ENCODE data around the gene NSD1.

Gene NSD1

GRCh38 chr5:177327539-177328522, 194.3 kb downstream of the NSD1 start:
- TF ChIP-seq GABPA (IDR thresholded peaks at IDR 0.05; ENCODE audit: low read depth) (no peak), CTCF (IDR thresholded peaks at IDR 0.05; ENCODE audit: insufficient read depth, low read length) (no peak), SPI1 (IDR thresholded peaks at IDR 0.05; ENCODE audit: borderline replicate concordance, low read depth) (no peak), POLR2AphosphoS5 (IDR thresholded peaks at IDR 0.05; ENCODE audit: low read depth) (no peak)
- TF ChIP-seq, protein P1, sequence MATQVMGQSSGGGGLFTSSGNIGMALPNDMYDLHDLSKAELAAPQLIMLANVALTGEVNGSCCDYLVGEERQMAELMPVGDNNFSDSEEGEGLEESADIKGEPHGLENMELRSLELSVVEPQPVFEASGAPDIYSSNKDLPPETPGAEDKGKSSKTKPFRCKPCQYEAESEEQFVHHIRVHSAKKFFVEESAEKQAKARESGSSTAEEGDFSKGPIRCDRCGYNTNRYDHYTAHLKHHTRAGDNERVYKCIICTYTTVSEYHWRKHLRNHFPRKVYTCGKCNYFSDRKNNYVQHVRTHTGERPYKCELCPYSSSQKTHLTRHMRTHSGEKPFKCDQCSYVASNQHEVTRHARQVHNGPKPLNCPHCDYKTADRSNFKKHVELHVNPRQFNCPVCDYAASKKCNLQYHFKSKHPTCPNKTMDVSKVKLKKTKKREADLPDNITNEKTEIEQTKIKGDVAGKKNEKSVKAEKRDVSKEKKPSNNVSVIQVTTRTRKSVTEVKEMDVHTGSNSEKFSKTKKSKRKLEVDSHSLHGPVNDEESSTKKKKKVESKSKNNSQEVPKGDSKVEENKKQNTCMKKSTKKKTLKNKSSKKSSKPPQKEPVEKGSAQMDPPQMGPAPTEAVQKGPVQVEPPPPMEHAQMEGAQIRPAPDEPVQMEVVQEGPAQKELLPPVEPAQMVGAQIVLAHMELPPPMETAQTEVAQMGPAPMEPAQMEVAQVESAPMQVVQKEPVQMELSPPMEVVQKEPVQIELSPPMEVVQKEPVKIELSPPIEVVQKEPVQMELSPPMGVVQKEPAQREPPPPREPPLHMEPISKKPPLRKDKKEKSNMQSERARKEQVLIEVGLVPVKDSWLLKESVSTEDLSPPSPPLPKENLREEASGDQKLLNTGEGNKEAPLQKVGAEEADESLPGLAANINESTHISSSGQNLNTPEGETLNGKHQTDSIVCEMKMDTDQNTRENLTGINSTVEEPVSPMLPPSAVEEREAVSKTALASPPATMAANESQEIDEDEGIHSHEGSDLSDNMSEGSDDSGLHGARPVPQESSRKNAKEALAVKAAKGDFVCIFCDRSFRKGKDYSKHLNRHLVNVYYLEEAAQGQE (IDR thresholded peaks at IDR 0.05; ENCODE audit: insufficient replicate concordance, low read depth) = no peak
- H3K4me3 ChIP-seq (replicated peaks; ENCODE audit: insufficient read depth, low read length) = no peak overlapping the region
- H3K27ac ChIP-seq (replicated peaks) = no peak overlapping the region
- no peak for DNase-seq (ENCODE audit: low read depth in 1 of 2, low spot score in 1 of 2)
- no peaks in the 10 kb centered on the region for H3K27me3 ChIP-seq (ENCODE audit: insufficient read depth, poor library complexity, severe bottlenecking)

DNA sequence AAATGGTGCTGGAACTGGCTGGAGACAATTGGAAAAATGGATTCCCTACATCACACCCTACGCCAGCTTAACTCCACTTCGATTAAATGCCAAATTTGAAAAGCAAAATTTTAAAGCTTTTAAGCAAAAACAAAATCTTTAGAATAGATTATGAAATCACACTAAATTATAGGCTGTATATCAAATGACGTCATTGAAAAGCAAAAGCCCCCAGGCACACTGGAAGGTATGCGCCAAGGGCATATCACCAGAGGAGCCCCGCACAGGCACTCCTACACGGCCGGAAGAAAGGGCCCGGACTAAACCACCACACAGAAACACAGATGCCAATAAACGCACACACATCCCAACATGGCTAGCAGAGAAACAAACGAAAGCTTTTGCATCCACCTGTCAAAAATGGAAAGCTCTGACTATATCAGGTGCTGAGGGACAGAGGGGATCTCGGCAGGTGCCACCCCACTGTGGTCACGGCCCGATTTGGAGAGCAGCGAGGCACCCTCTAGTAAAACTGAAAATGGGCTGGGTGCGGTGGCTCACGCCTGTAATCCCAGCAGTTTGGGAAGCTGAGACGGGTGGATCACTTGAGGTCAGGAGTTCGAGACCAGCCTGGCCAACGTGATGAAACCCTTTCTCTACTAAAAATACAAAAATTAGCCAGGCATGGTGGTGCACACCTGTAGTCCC, 195.1 kb downstream of the NSD1 start:
- Histone ChIP-seq H3K27ac (replicated peaks) (no peak overlapping the region), H3K27me3 (ENCODE audit: insufficient read depth, poor library complexity, severe bottlenecking) (no peaks in the 10 kb centered on the region), H3K4me3 (replicated peaks; ENCODE audit: insufficient read depth, low read length) (no peak overlapping the region)
- no peak for DNase-seq (ENCODE audit: low read depth in 1 of 2, low spot score in 1 of 2)
- TF ChIP-seq SPI1 (IDR thresholded peaks at IDR 0.05; ENCODE audit: borderline replicate concordance, low read depth) (no peak), GABPA (IDR thresholded peaks at IDR 0.05; ENCODE audit: low read depth) (no peak), CTCF (IDR thresholded peaks at IDR 0.05; ENCODE audit: insufficient read depth, low read length) (no peak), POLR2AphosphoS5 (IDR thresholded peaks at IDR 0.05; ENCODE audit: low read depth) (no peak)
- TF ChIP-seq, protein P1 (IDR thresholded peaks at IDR 0.05; ENCODE audit: insufficient replicate concordance, low read depth) = no peak

- Histone ChIP-seq H3K27me3 (ENCODE audit: insufficient read depth, poor library complexity, severe bottlenecking) (no peaks in the 10 kb centered on the region), H3K27ac (replicated peaks) (no peak overlapping the region), H3K4me3 (replicated peaks; ENCODE audit: insufficient read depth, low read length) (no peak overlapping the region)
- no peak for DNase-seq (ENCODE audit: low read depth in 1 of 2, low spot score in 1 of 2)
- no peak for TF ChIP-seq GABPA (IDR thresholded peaks at IDR 0.05; ENCODE audit: low read depth)
- TF ChIP-seq, protein P1 (IDR thresholded peaks at IDR 0.05; ENCODE audit: insufficient replicate concordance, low read depth) = no peak
- no peak for TF ChIP-seq SPI1 (IDR thresholded peaks at IDR 0.05; ENCODE audit: borderline replicate concordance, low read depth)
- no peak for TF ChIP-seq CTCF (IDR thresholded peaks at IDR 0.05; ENCODE audit: insufficient read depth, low read length)
- no peak for TF ChIP-seq POLR2AphosphoS5 (IDR thresholded peaks at IDR 0.05; ENCODE audit: low read depth)
Observed at GRCh38 chr5:177329883-177330282, 196.3 kb downstream of the NSD1 start.
